ENCODE measurements around the gene JAML.

- TF ChIP-seq MYC (CRISPR knock-in tag; IDR thresholded peaks at IDR 0.05; ENCODE audit: borderline replicate concordance) (no peak), CTCF (CRISPR knock-in tag; IDR thresholded peaks at IDR 0.05) (no peak), MZF1 (CRISPR knock-in tag; IDR thresholded peaks at IDR 0.05; ENCODE audit: borderline replicate concordance) (no peak), ZNF501 (CRISPR knock-in tag; IDR thresholded peaks at IDR 0.05) (no peak), ELF4 (CRISPR knock-in tag; IDR thresholded peaks at IDR 0.05; ENCODE audit: borderline replicate concordance) (no peak), POLR2A (IDR thresholded peaks at IDR 0.05; ENCODE audit: insufficient read depth in 1 of 2, low read depth in 2 of 2, low read length in 2 of 2) (no peak), SMC3 (IDR thresholded peaks at IDR 0.05; ENCODE audit: low read length) (no peak)
These were observed 38.3 kb upstream of the JAML start for GRCh38 chr11:118263112-118263511.
